HG03175 (cell line): ENCODE measurements around the gene SMIM14.
"Not testable (repeated sequence)": the region's sequence is repeated elsewhere in the genome, so short reads cannot be mapped to it uniquely, and the experiment has no call there.

ENCODE experiments used
- ATAC-seq: cut with Tn5 transposase; IDR thresholded peaks from one replicate; pipeline ENCODE4 v1.9.1; 2021; ENCODE audit warnings: mild to moderate bottlenecking, moderate library complexity; ENCODE audit not compliant: unreplicated experiment

SMIM14 gene

DNA sequence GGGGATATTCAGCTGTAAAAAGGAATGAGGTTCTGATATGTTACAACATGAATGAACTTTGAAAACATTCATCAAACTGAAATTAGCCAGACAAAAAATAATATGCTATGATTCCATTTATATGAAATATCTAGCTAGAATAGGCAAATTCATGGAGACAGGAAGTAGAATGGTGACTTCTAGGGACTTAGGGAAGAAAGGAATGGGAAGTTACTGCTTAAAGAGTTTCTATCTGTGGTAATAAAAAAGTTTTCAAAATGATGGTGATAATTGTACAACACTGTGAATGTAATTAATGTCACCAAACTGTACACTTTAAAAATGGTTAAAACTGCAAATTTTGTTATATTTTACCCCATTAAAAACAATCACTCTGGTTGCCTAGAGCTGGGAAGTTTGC, 30.2 kb downstream of the SMIM14 start:
- no peak for ATAC-seq

DNA sequence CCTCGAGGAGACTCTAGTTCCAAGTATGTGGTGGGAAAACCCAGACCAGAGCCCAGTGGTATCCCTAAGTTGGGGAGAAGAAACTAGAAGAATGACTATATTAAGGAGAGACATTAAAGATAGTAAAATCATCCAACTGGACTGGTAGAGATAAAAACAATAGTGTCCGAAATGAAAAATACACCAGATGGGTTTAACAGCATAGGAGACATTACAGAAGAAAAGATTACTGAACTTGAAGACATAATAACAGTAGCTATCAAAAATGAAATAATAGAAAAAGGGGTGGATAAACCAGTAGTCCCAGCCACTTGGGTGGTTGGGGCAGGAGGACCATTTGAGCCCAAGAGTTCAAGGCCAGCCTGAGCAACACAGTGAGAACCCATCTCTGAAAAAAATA, 31.9 kb downstream of the SMIM14 start:
- no peak for ATAC-seq

DNA sequence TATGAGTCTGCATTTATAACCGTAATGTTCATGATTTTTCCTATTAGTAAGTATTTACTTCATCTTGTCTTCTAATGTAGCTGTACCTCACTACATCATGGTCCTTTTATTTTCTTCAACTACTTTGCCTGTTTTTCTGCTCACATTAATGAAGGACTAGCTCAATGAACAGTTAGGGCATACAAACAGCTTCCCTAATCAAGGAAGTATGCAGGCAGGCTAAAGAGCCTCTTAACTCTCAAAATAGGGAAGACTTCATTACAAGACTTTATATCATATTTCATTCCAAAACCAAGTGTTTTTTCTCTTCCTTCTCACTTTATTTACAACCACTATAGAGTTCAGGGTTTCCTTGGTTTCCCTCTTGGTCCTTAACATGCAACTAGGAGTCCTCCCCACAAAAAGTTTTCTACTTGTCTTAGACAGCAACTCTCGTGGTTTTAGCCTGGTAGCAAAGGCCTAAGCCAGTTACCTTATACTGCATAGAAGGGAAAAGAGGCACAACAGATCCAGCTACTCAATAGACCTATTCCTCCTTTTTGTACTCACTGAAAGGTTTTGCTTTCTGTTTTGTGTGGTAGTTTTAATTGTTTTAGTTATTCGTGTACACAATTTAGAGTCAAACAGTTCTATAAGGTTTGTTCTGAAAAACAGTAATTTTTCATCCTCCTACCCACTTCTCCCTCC, 40.8 kb downstream of the SMIM14 start:
- no peak for ATAC-seq

DNA sequence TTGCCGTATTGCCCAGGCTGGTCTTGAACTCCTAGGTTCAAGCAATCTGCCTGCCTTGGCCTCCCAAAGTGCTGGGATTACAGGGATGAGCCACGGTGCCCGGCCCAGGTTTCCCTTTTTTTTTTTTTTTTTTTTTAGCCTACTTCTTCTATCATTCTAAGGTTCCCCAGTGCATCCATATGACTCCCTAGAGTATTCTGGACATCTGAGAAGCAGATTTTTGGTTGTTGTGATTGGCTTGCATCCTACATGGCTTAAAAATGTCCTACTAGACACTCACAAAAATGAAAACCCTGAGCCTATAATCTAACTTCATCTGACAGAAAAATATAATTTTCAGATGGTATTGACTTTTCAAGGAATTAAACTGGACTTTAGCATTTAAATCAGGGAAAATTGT, 41.7 kb downstream of the SMIM14 start:
- ATAC-seq = no peak

DNA sequence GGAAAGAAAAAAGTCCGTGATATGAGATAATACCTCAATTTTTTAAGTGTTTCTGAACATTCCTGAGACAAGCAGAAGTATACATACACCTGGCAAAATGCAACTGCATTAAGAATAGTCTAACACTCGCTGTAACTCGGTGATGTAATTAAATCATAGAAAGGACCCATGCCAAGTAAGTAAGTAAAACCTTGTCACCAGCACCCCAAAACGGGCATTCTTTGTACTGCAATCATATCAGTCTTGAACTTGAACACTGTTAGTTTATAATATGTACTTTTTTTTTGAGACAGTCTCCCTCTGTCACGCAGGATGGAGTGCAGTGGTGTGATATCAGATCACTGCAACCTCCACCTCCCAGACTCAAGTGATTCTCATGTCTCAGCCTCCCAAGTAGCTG, 47.4 kb downstream of the SMIM14 start:
- ATAC-seq = no peak

DNA sequence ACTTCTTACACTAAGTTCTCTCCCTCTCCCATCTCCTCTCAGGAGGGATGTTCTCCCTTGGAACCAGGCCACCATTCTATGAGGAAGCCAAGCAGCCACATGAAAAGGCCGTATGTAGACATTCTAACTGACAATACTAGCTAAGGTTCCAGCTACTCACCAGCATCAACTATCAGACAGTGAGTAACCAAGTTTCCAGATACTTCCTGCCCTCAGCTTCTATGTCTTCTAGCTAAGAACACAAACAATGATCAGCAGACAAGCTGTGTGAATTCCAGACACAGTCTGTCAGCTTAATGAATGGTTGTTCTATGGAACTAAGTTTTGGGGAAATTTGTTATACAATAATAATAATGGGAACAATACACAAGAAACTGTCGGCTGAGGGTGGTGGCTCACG, 50.8 kb downstream of the SMIM14 start:
- ATAC-seq = no peak

DNA sequence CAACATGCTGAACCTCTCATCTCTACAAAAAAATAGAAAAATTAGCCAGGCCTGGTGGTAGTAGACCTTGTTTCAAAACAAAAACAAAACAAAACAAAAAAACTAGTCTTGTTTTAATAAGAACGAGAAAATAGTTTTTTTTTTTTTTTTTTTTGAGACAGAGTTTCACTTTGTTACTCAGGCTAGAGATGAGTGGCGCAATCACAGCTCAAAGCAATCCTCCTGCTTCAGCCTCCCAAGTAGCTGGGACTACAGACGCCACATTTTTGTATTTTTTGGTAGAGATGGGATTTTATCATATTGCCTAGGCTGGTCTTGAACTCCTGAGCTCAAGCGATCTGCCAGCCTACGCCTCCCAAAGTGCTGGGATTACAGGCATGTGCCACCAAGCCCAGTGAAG, 63.7 kb downstream of the SMIM14 start:
- ATAC-seq = no peak

DNA sequence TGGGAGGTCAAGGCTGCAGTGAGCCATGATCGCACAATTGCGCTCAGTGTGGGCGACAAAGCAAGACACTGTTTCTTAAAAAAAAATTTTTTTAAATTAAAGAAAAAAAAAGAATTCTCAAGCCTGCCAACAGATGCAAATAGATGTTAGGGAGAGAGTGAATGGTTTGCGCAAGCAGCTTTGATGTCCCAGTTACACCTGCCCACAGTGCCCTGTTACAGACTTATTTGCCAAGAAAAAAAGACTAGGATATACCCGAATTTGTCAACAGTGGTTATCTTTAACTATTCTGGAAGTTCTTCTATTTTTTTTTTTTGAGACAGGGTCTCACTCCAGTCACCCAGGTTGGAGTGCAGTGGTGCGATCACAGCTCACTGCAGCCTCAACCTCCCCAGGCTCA, 67.2 kb downstream of the SMIM14 start:
- no peak for ATAC-seq

DNA sequence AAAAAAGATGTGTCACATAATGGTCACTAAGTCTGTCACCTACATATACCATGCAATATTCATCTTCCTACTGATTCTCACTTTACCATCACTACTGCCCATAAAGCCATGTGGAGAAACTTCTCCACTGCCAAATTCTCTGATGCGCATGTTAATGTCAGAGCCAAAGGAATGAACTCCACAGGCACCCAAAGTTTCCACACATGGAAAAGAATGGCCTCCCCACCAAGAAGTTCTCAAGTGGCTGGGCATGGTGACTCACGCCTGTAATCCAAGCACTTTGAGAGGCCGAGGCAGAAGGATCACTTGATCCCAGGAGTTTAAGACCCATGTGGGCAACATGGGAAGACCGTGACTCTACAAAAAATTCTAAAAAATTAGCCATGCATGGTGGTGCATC, 67.6 kb downstream of the SMIM14 start:
- ATAC-seq = no peak

DNA sequence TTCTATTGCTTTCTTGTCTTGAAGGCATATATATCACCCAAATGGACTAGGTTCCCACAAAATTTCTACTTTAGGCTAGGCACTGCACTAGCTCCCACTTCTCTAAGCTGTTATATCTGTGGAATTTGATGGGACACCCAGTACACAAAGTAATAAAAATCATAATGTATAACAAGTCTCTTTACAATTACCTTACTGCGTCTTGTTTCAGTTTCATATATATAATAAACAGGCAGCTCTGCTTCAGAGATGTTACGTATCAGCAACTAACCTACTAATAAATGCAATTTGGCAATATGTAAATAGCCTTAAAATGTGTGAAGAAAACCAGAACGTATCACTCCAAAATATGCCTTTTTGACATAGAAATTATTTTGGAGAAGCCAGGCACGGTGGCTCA, 69.5 kb downstream of the SMIM14 start:
- ATAC-seq = no peak

DNA sequence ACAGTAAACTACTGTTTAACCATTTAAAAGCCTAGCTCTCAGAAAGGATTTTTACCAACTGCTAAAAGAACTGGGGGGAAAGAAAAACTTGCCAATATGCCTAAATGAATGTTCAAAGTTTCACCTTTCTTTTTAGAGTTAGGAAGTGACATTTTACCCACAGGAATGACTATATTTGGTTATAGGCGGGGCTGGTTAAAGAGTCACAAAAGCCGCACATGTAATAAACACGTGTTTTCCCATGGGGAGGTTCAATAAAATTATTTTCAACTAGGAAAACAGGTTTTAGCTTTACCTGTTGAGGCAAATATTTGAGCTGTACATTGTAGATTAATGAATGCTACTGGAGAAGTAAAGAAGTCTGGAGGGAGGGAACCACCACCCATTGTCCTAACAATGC, 69.9 kb downstream of the SMIM14 start:
- no peak for ATAC-seq

DNA sequence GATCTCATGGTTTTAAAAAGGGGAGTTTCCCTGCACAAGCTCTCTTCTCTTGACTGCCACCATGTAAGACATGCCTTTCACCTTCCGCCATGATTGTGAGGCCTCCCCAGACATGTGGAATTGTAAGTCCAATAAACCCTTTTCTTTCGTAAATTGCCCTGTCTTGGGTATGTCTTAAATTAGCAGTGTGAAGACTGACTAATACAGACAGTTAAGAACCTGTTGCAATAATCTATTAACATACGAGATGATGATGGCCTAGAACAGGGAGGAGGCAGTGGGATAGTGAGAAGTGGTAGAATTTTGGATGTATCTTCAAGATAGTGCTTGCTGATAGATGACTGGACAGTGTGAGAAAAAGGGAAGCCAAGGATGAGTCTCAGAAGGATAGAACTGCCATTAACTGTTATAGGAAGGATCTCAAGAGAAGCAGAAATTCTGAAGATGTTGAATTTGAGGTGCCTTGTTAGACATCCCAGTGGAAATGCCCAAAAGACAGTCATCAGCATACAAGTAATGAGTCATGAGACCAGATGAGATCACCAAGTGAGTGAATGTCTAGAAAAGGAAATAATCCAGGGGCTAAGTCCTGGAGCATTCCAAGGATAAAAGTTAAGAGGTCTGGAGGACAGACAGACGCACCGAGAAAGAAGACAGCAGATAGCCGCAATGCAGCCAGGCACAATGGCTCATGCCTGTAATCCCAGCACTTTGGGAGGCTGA, 72.6 kb downstream of the SMIM14 start:
- ATAC-seq = no peak

DNA sequence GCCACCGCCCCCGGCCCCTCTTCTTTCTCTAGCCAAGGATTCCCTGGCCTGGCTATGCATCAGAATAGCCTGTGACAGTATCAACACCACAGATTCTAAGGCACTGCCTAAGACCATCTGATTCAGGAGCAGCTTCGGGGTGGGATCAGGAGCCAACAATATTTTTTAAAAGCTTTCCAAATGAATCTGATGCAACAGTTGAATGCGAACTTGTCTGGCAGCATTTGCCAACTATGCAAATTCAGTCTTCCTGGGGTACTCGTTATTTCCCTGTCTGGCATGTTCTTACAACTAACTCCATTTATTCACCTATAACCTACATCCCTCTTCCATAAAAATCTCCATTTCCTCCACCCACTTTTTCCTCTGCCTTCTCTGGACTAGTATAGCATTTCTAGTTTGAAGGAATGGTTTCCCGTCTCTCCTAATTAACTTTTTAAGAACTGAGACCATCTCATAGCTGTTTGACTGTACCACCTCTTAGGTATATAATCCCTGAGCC, 75.3 kb downstream of the SMIM14 start:
- no peak for ATAC-seq

DNA sequence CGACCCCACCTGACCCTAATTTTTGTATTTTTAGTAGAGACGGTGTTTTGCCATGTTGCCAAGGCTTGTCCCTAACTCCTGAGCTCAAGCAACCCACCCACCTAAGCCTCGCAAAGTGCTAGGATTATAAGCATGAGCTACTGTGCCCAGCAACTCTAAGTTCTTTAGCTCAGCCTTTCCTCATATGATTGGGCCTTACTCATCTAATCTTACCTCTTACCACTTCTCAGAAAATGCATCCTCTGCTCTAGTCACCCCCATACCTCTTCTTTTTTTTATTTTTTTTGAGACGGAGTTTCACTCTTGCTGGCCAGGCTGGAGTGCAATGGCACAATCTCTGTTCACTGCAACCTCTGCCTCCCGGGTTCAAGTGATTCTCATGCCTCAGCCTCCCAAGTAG, 75.9 kb downstream of the SMIM14 start:
- no peak for ATAC-seq

DNA sequence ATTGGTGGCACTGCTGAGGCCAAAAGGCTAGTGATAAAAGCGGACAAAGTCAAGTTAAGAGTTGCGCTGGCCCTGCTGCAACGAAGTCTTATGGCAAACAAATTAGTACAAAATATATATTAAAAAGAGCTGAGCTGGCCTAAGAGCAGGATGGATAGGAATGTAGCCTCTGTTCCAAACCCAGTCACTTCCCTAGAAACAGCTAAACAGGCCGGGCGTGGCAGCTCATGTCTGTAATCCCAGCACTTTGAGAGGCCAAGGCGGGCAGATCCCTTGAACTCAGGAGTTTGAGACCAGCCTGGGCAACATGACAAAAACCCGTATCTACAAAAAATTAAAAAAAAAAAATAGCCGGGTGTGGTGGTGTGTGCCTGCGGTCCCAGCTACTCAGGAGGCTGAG, 79.0 kb downstream of the SMIM14 start:
- ATAC-seq = no peak

DNA sequence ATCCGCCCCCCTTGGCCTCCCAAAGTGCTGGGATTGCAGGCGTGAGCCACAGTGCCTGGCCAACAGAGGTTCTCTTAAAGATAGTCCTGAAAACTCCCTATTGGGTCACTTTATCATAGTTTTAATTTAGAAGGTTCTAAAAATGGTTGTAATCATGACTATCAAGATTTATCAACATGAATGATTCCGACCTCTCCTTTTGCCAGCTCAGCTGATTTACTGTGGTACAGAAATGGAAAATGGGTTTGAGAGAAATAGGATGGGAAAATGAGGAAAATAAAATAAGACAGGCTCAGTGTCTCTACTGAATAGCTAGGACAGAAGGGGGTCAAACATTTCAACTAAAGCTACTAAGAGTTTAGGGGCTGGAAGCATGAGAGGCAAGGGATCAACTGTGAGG, 83.2 kb downstream of the SMIM14 start:
- ATAC-seq = no peak

DNA sequence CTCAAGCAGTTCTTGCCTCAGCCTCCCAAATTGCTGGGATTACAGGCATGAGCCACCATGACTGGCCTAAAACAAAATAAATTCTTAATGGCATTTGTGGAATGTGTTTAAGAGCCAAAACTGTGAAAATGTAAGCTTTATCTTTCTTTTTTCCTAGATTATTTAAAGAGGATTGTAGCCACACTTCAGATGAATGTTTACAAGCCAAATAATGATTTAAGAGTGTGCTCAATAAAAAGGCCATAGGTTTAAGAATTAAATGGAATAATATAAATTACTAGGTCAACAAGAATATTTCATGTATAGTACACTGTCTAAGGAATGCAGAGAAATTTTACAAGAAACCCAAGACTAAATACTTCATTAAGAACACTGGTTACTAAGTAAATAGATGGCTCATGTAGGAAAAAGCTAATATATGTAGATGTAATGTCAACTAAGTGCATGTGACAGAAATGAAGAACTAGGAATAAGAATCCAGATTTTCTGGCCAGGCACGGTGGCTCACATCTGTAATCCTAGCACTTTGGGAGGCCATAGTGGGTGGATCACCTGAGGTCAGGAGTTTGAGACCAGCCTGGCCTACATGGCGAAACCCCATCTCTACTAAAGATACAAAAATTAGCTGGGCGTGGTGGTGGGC, 90.1 kb downstream of the SMIM14 start:
- ATAC-seq = no peak

DNA sequence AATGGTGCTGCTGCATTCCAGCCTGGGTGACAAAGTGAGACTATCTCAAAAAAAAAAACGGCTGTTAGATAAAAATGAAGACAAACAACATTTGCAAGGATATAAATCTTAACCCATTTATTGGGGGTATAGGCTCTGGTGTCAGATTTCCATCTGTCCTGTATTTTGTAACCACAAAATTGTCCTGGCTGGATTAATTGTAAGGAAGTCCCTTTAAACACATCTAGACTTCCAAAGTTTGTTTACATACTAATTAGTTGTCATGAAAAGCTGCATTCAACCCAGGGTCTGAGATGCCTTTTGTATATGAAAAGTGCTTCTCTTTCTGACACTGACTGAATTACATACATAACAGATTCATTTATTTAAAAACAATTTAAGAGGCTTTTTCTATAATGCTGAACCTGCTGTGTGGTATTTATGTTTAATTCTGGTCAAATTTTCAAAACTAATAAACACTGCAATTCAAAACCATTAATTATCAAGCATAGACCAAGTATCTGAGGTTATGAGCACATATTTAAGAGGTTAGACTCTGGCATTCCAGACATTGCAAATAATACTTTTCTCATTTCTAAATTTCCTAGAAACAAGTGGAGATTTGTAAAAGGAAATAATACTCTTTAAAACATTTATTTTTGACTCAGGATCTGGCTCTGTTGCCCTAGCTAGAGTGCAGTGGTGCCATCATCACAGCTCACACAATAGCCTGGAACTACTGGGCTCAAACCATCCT, 93.9 kb downstream of the SMIM14 start:
- no peak for ATAC-seq

DNA sequence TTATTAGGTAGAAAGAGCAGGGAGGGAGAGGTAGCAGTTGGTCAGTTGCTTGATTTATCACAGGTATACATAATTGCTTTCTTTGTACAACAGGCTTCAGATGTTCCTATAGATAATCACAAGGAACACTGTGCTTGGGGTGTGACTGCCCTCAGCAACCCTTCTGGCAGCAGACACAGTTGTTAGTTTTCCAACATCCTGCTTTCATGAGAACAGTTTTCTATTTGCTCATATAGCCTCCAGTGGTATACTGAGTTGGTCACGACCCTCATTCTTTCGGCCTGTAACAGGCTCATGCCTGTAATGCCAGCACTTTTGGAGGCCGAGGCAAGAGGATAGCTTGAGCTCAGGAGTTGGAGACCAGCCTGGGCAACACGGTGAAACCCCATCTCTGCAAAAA, 94.6 kb downstream of the SMIM14 start:
- not testable (repeated sequence) for ATAC-seq

DNA sequence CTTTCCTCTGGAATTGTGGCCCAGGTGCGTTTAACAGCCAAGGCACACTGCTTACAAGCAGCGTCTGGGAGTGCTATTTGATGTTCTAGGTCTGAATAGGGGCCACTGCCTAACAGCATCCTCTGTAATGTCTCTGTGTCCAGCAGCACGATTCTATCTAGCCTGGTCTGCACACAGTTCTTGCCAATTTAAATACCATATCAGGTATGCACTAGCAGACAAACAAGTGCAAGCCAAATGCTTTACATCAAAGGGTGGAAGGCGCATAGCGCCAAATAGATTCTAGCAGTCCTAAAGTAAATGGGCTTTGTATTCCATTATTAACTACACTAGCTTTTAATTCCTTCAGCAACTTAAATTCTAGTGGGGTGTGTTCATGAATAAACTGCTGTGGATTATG, 95.6 kb downstream of the SMIM14 start:
- no peak for ATAC-seq

DNA sequence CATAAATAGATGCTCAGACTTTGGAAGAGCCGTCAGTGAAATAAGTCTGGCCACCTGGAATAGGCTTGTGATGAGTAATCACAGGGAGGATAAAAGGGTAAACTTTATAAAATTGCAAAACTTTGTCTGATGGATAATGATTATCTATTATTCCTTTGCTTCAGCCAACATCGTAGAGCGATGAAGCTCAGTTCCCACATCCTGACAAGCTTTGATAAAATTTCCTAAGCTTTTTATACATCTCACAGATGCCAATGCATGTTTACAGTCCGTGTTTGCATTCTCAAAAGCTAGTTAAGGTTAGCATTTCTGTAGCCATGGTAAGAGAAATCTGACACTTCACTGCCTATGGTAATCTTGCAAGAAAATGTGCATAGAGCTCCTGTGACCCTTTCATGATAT, 96.1 kb downstream of the SMIM14 start:
- ATAC-seq = no peak
